SK-N-SH treated with all-trans-retinoic acid at 6 μM for 48 hours (cell line): Measurements from ENCODE around the gene LHFPL2.

Source experiments
- ATAC-seq: fragments of 200-7000 bp; cut with Tn5 transposase; 3 replicates; pipeline ENCODE4 v1.9.1; 2020; ENCODE audit warnings: mild to moderate bottlenecking, moderate library complexity
- ARNTL ChIP-seq: fragments of 450-650 bp; formaldehyde crosslinking; IDR thresholded peaks from 2 replicates; pipeline ENCODE4 v1.5.0; 2020; ENCODE audit warnings: low read depth, mild to moderate bottlenecking, moderate library complexity, borderline replicate concordance
- BACH2 ChIP-seq: fragments of 250-450 bp; sonication (Bioruptor Pico); IDR thresholded peaks from 2 replicates; pipeline ENCODE4 v1.9.0; 2021; ENCODE audit warnings: mild to moderate bottlenecking, borderline replicate concordance
- CREB5 ChIP-seq: fragments of 250-450 bp; sonication (Bioruptor Pico); IDR thresholded peaks from 2 replicates; pipeline ENCODE4 v1.5.1; 2020; ENCODE audit warnings: low read depth, mild to moderate bottlenecking, moderate library complexity
- CSDC2 ChIP-seq: fragments of 250-450 bp; sonication (Bioruptor Pico); IDR thresholded peaks from 2 replicates; pipeline ENCODE4 v1.5.0; 2020; ENCODE audit warnings: mild to moderate bottlenecking, moderate library complexity
- CSRNP3 ChIP-seq: fragments of 250-450 bp; sonication (Bioruptor Pico); IDR thresholded peaks from 2 replicates; pipeline ENCODE4 v1.5.1; 2021; ENCODE audit warnings: mild to moderate bottlenecking, moderate library complexity
- GLIS3 ChIP-seq: fragments of 250-450 bp; sonication (Bioruptor Pico); IDR thresholded peaks from 2 replicates; pipeline ENCODE4 v1.5.0; 2020; ENCODE audit warnings: mild to moderate bottlenecking, moderate library complexity
- ISL1 ChIP-seq: fragments of 250-450 bp; sonication (Bioruptor Pico); IDR thresholded peaks from 2 replicates; pipeline ENCODE4 v2.1.2; 2022; ENCODE audit warnings: mild to moderate bottlenecking, moderate library complexity
- OSR1 ChIP-seq: fragments of 250-450 bp; sonication (Bioruptor Pico); IDR thresholded peaks from 2 replicates; pipeline ENCODE4 v1.8.0; 2022; ENCODE audit warnings: moderate library complexity, mild to moderate bottlenecking, inconsistent platforms
- PATZ1 ChIP-seq: fragments of 250-450 bp; sonication (Bioruptor Pico); IDR thresholded peaks from 2 replicates; pipeline ENCODE4 v1.8.0; 2020; ENCODE audit warnings: mild to moderate bottlenecking, moderate library complexity, borderline replicate concordance
- POU6F1 ChIP-seq: fragments of 250-450 bp; sonication (Bioruptor Pico); IDR thresholded peaks from 2 replicates; pipeline ENCODE4 v1.8.0; 2021; ENCODE audit warnings: low read depth, mild to moderate bottlenecking, moderate library complexity, borderline replicate concordance
- PPARA ChIP-seq: fragments of 250-450 bp; sonication (Bioruptor Pico); IDR thresholded peaks from 2 replicates; pipeline ENCODE4 v1.5.0; 2020; ENCODE audit warnings: mild to moderate bottlenecking, borderline replicate concordance
- RARB ChIP-seq: fragments of 250-450 bp; sonication (Bioruptor Pico); IDR thresholded peaks from 2 replicates; pipeline ENCODE4 v1.8.0; 2021; ENCODE audit warnings: mild to moderate bottlenecking, moderate library complexity
- SNAI2 ChIP-seq: fragments of 250-450 bp; sonication (Bioruptor Pico); IDR thresholded peaks from 2 replicates; pipeline ENCODE4 v1.5.0; 2020; ENCODE audit warnings: mild to moderate bottlenecking, moderate library complexity
- TOX ChIP-seq: fragments of 250-450 bp; sonication (Bioruptor Pico); IDR thresholded peaks from 2 replicates; pipeline ENCODE4 v1.8.0; 2021; ENCODE audit warnings: mild to moderate bottlenecking, moderate library complexity, borderline replicate concordance
- ZC3H10 ChIP-seq: fragments of 250-450 bp; sonication (Bioruptor Pico); IDR thresholded peaks from 2 replicates; pipeline ENCODE4 v1.5.1; 2021; ENCODE audit warnings: mild to moderate bottlenecking, moderate library complexity
- ZFP3 ChIP-seq: fragments of 250-450 bp; sonication (Bioruptor Pico); IDR thresholded peaks from 2 replicates; pipeline ENCODE4 v1.5.0; 2020; ENCODE audit warnings: mild to moderate bottlenecking, moderate library complexity
- ZFP30 ChIP-seq: fragments of 450-650 bp; formaldehyde crosslinking; IDR thresholded peaks from 2 replicates; pipeline ENCODE4 v1.5.0; 2022; ENCODE audit warnings: mild to moderate bottlenecking, moderate library complexity
- ZNF565 ChIP-seq: fragments of 450-650 bp; formaldehyde crosslinking; conservative IDR thresholded peaks from 2 replicates; pipeline ENCODE4 v1.5.0; 2020; ENCODE audit warnings: low read depth, mild to moderate bottlenecking, moderate library complexity
- ZNF8 ChIP-seq: fragments of 450-650 bp; formaldehyde crosslinking; IDR thresholded peaks from 2 replicates; pipeline ENCODE4 v1.5.0; 2020; ENCODE audit warnings: mild to moderate bottlenecking, moderate library complexity

Gene LHFPL2

GRCh38 chr5:78601559-78602314 is 46.8 kb downstream of the LHFPL2 start:
- TF ChIP-seq ZNF565 (CRISPR knock-in tag) (no peak), BACH2 (CRISPR knock-in tag) (no peak), PATZ1 (CRISPR knock-in tag) (no peak), ARNTL (CRISPR knock-in tag) (no peak), ZNF8 (CRISPR knock-in tag) (no peak), TOX (no peak), PPARA (CRISPR knock-in tag) (no peak)
- peak; percentile 54 for ATAC-seq

GRCh38 chr5:78600687-78601414 is 47.7 kb downstream of the LHFPL2 start:
- TF ChIP-seq ISL1 (CRISPR knock-in tag) (peak; percentile 14; the same call in 1 of the 2 replicates), SNAI2 (CRISPR knock-in tag) (0 out of 2 replicates have a peak, but pooled peaks have one; percentile 40), CSRNP3 (CRISPR knock-in tag) (no peak)

GRCh38 chr5:78598973-78599372 is 49.6 kb downstream of the LHFPL2 start:
- no peak for ATAC-seq
- TF ChIP-seq SNAI2 (CRISPR knock-in tag) (no peak), POU6F1 (CRISPR knock-in tag) (no peak), ZC3H10 (CRISPR knock-in tag) (no peak), ISL1 (CRISPR knock-in tag) (no peak), ZNF565 (CRISPR knock-in tag) (no peak), CSRNP3 (CRISPR knock-in tag) (no peak), PATZ1 (CRISPR knock-in tag) (no peak), CSDC2 (CRISPR knock-in tag) (no peak), BACH2 (CRISPR knock-in tag) (no peak)
- TF ChIP-seq, all 23 proteins: peak for 0

More at GRCh38 chr5:78600687-78601414, 47.7 kb downstream of the LHFPL2 start:
- peak; percentile 76 for ATAC-seq

GRCh38 chr5:78597974-78598371 is 50.6 kb downstream of the LHFPL2 start:
- no peak for ATAC-seq
- TF ChIP-seq OSR1 (CRISPR knock-in tag) (no peak), GLIS3 (CRISPR knock-in tag) (no peak), ZC3H10 (CRISPR knock-in tag) (peak; percentile 44), ARNTL (CRISPR knock-in tag) (no peak), BACH2 (CRISPR knock-in tag) (no peak), RARB (CRISPR knock-in tag) (no peak), ZFP30 (CRISPR knock-in tag) (no peak), ZFP3 (peak; percentile 62), CREB5 (CRISPR knock-in tag) (peak; percentile 57; the same call in 1 of the 2 replicates), CSDC2 (CRISPR knock-in tag) (peak; percentile 86), SNAI2 (CRISPR knock-in tag) (peak; percentile 72; the same call in 1 of the 2 replicates), POU6F1 (CRISPR knock-in tag) (no peak)
- TF ChIP-seq, all 23 proteins: peak for 5
